ENCODE results near the gene NR2F2. TPM values are rescaled to one million over a fixed set of nuclear protein-coding genes. Genes with fewer than 3 reads are reported as not detected.

NR2F2 gene
- total and polyA plus RNA-seq, 2 experiments from 2014 or later, result 0.16 TPM; not detected in 1

- Mint-ChIP-seq H3K4me3 (no peak overlapping the region), H3K27ac (no peak overlapping the region), H3K27me3 (ENCODE audit: insufficient read depth, low read depth, poor library complexity) (peaks cover 15% of the 10 kb centered on the region), H3K4me1 (no peaks in the 10 kb centered on the region; the same call in 1 of the 3 replicates), H3K9me3 (no peaks in the 10 kb centered on the region), H3K36me3 (ENCODE audit: low read depth) (no peaks in the 10 kb centered on the region)
- TF ChIP-seq CREB1 (CRISPR knock-in tag; IDR thresholded peaks at IDR 0.05; ENCODE audit: low read depth), result no peak
- no peak for TF ChIP-seq EZH2 (IDR thresholded peaks at IDR 0.05; ENCODE audit: low read depth, unreplicated experiment)
- no peak for TF ChIP-seq REST (IDR thresholded peaks at IDR 0.05; ENCODE audit: unreplicated experiment)
- no peak for TF ChIP-seq ETS1 (IDR thresholded peaks at IDR 0.05)
- TF ChIP-seq ZNF331 (CRISPR knock-in tag; IDR thresholded peaks at IDR 0.05; ENCODE audit: low read depth), result no peak
- no peak for TF ChIP-seq CTCF (conservative IDR thresholded peaks at IDR 0.05; ENCODE audit: low read depth in 2 of 2)
- TF ChIP-seq JUNB (IDR thresholded peaks at IDR 0.05; ENCODE audit: unreplicated experiment), result no peak
- no peak for TF ChIP-seq ZNF462 (CRISPR knock-in tag; IDR thresholded peaks at IDR 0.05)
- no peak for TF ChIP-seq ZNF114 (CRISPR knock-in tag; IDR thresholded peaks at IDR 0.05)
- no peak for TF ChIP-seq POLR2AphosphoS5 (IDR thresholded peaks at IDR 0.05; ENCODE audit: low read depth)
- no peak for TF ChIP-seq STAT1 (IDR thresholded peaks at IDR 0.05; ENCODE audit: unreplicated experiment)
- TF ChIP-seq NANOG (IDR thresholded peaks at IDR 0.05; ENCODE audit: borderline replicate concordance), result no peak
- no peak for TF ChIP-seq EZH2phosphoT487 (IDR thresholded peaks at IDR 0.05; ENCODE audit: unreplicated experiment)
- Histone ChIP-seq H3K9me2 (ENCODE audit: insufficient read depth) (no peaks in the 10 kb centered on the region), H4K20me1 (replicated peaks; ENCODE audit: insufficient read depth) (no peaks in the 10 kb centered on the region; the same call in 1 of the 2 replicates), H3K4me3 (no peak overlapping the region), H3F3A (replicated peaks; ENCODE audit: low read depth) (no peaks in the 10 kb centered on the region), H3K4me2 (no peak overlapping the region), H3K27ac (ENCODE audit: low read depth) (no peak overlapping the region), H3K27me3 (ENCODE audit: insufficient read depth) (0 out of 2 replicates have a peak, but pooled peaks cover 3% of the 10 kb centered on the region), H3K4me1 (ENCODE audit: insufficient read depth) (no peaks in the 10 kb centered on the region), H3K79me2 (replicated peaks; ENCODE audit: insufficient read depth) (no peaks in the 10 kb centered on the region), H3K36me3 (ENCODE audit: insufficient read depth) (no peaks in the 10 kb centered on the region), H2AFZ (no peak overlapping the region)
- ATAC-seq (no peak), DNase-seq (ENCODE audit: low spot score) (no peak)
These were observed 51.0 kb downstream of the NR2F2 start for GRCh38 chr15:96381463-96381862.
